NT2/D1 (cell line): Measurements from ENCODE around the gene TRAPPC4.

ENCODE experiments used
- YY1 ChIP-seq: IDR thresholded peaks from 2 replicates; pipeline ENCODE4 v1.6.1; 2011; ENCODE audit not compliant: insufficient read length, insufficient read depth
- ZNF274 ChIP-seq: IDR thresholded peaks from 2 replicates; pipeline ENCODE4 v1.6.1; 2011; ENCODE audit warnings: mild to moderate bottlenecking, low read depth, low read length

DNA sequence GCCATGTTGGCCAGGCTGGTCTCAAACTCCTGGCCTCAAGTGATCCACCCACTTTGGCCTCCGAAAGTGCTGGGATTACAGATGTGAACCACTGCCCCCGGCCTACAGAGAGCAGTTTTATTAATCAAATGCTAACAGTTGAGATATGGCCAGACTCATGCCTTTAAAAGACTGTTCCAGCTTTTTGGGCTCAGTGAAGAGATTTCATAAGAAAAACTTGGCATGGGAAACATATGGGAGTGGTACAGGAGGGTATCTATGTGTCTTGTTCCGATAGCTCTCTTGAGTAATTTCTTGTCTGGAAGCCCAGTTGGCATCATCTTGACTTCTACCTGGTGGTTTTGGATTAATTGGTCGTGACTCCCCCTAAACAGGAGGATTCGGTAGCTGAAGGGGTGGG, 20.3 kb downstream of the TRAPPC4 start:
- TF ChIP-seq YY1 (no peak), ZNF274 (no peak)
